T-helper 9 cell (primary cell): ENCODE results near the gene PLAGL2.

Experiments used
- DNase-seq: peaks from one replicate; pipeline ENCODE4 v3.0.0-alpha.2; 2020

The PLAGL2 gene

DNA sequence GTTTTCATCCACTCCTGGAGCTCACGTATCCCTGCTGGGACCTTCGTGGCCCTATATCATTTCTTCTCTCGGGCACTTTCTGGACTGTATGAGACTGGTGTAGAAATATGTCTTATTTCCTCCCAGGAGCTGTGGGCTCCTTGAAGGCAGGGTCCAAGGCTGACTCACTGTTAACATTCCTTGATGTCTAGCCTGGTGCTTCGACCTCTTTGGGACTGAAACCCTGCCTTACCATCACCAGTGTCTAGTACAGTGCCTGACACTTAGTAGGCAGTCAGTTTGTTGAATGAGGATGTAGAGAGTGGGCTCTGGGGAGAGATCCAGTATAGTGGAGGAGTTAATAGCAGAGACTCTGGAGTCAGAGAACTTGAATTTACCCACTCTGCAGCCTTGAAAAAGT is 23.7 kb upstream of the PLAGL2 start:
- DNase-seq = no peak

DNA sequence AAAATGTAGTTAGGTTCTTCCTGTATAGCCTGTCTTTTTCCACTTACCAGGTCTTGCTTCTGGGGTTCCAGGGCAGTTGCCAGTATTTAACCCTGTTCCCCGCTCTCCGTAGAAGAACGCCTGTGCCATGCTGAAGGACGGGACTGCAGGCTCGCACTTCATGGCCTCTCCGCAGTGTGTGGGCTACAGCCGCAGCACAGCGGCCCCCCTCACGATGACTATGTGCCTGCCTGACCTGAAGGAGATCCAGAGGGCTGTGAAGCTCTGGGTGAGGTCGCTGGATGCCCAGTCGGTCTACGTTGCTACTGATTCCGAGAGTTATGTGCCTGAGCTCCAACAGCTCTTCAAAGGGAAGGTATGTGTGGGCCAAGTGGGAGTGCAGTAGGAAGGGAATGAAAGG is 23.2 kb upstream of the PLAGL2 start:
- no peak for DNase-seq

DNA sequence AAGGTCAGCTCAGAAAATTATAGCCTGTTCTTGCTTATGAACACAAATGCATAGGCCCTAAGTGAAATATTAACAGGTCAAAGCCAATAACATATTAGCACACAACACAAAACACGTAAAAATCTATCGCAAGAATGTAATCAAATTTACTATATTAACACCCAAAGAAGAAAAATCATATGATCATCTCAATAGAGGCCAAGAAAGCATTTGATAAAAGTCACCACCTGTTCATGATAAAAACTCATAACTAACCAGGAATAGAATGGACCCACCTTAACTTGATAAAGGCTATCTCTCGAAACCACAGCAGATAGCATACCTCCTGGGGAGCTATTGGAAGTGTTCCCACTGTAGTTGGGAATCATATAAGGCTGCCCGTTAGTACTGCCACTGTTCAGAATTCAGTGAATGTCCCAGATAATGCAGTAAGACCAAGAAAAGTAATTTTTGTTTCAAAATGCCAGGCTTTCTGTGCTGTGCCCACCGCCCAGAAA is 21.8 kb upstream of the PLAGL2 start:
- no peak for DNase-seq

DNA sequence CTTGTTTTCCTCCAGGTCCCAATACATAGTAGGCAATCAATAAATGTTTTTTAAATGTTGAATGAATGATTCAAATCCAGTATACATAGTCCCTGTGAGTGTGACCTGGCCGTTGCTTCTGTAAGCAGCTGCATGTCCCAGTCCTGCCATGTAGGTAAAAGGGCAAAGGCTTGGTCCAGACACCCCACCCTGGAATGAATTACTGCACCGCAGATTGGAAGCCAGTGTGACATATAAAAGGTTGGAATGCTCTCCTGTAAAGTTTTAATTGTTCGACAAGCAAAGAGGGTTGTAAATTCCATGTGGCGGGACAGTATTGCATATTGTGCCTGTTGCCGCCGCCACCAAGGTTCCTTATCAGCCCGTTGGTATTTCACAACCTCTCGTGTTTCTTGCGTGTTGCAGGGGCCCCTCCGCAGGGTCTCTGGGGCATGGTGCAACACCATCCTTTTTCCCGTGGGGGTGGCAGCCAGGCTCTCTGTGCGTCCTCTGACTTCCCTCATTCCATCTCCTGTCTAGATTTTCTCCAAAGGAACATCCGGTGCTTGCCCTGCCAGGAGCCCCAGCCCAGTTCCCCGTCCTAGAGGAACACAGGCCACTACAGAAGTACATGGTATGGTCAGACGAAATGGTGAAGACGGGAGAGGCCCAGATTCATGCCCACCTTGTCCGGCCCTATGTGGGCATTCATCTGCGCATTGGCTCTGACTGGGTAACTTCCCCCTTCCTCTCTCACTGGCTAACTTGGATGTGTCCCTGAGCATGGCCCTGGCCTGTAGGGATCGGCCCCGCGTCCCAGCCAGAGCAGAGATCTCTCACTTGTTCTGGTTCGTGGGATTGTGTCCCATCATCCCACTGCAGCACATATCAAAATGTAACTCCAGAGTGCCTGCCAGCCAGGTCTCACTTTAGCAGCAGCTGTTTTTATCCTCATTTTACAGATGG is 20.5 kb upstream of the PLAGL2 start:
- DNase-seq = no peak

DNA sequence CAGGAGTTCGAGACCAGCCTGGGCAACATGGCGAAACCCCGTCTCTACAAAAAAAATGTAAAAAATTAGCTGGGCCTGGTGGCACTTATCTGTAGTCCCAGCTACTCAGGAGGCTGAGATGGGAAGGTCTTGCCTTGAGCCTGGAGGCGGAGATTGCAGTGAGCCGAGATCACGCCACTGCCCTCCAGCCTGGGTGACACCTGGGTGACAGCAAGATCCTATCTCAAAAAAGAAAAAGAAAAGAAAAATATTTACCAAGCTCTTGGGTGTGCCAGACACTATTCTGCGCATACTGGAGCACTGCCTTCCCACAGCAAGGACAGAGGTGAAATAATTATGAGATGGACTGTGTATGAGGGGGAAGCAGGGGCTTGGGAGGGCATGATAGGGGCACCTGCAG is 19.8 kb upstream of the PLAGL2 start:
- no peak for DNase-seq

DNA sequence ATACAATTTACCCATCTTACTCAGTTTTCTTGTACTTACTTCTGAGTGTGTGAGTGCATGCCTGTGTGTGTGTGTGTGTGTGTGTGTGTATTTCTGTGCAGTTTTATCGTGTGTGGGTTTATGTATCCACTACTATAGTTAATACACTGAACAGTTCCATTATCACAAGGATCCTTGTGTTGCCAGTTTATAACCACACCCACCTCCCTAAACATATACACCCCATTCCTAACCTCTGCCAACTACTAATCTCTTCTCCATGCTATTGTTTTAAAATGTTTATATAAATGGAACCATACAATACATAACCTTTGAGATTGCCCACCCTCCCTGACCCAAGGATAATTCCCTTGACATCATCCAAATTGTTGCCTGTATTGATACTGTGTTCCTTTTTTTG is 18.8 kb upstream of the PLAGL2 start:
- DNase-seq = no peak

DNA sequence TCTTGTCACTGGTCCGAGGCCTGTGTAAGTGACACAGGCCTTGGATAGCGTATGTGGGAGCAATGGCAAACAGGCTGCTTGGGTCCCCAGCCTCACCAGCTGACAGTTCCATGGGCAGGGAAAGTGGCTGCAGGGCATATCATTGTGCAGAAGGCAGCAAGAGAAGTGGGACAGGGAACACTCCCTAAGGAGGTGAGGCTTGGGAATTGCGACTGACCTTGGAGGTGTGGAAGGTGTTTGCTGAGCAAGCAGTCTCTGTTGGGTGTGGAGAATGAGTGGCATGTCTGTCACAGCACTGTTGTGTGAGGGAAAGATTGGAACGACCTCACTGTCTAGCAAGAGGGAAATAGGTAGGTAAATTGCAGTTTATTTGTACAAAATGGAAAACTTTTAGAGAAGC is 16.9 kb upstream of the PLAGL2 start:
- DNase-seq = no peak

DNA sequence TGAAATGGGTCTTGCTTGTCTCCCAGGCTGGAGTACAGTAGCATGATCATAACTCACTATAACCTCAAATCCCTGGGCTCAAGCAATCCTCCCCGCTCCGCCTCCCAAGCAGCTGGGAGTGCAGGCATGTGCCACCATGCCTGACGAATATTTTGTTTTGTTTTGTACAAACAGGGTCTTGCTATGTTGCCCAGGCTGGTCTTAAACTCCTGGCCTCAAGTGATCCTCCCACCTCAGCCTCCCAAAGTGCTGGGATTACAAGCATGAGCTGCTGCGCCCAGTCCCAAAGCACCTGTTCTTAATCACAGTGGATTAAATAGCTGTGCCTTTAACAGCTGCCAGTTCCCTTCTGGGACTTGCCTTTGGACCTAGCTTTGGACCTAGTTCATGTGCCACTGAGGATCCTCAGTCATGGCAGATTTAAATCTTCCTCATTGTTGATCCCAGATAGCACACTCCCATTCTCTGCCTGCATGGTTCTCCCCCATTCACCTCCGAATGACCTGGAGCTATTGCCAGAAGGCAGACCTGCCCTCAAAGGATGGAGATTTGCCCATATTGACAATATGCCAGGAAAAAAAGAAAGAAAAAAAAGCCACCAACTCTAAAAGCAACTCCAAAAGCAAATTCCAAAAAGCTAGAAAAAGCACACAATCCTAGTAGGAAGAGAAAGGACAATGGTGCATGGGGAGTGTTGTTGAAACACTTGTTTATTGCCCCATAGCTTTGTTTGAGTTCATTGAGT is 10.8 kb upstream of the PLAGL2 start:
- no peak for DNase-seq

DNA sequence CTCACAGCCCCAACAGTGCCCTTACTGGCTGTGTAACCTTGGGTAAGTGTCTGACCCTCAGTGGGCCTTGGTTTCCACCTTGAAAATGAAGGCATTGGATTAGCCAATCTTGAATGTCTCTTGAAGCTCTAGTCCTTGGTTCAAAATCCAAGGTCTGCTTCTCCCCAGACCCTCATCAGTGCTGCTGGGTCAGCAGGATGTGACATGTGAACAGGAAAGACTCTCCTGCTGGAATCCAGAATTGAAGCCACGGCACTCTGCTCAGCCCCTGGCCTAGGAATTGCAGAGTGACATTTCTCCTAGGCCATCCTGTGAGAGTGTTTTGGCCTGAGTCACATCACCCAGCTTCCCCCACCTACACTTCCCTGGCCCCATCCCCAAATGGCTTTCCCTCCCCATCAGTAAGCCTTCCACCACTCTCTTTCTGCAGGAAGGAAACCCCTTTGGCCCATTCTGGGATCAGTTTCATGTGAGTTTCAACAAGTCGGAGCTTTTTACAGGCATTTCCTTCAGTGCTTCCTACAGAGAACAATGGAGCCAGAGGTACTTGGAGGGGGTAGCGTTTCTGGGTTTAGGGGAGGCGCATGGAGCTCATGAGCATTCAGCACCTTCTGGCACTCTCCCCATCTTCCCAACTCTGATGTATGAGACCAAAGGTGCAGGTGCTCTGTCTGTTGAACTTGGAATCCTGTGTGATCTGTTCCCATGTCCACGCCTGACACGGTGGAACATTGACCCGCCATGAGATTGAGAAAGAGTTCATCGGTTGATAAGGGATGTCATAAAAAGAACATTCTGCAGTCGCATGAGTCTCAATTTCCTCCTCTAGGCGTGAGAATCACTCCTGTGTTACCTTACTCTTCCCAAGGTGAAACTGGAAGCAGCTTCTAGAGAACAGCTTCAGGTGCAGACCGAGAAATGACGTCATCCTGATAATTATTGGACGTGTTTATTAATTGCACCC is 8.9 kb upstream of the PLAGL2 start:
- DNase-seq = no peak

DNA sequence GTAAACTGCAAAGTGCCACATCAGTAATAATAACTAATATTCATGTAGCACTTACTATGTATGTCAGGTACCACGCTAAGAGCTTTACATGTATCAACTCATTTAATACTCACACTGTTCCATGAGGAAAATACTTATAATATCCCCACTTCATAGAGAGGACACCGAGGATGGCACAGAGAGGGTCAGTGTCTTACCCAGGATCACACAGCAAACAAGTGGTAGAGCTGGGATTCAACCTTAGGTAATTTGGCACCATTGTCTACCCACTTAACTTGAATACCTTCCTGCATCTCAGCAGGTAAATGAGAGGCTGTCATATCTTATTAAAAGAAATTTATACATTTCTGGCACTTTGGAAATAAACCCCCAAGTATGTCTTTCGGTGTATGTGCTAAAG is 8.2 kb upstream of the PLAGL2 start:
- DNase-seq = no peak

DNA sequence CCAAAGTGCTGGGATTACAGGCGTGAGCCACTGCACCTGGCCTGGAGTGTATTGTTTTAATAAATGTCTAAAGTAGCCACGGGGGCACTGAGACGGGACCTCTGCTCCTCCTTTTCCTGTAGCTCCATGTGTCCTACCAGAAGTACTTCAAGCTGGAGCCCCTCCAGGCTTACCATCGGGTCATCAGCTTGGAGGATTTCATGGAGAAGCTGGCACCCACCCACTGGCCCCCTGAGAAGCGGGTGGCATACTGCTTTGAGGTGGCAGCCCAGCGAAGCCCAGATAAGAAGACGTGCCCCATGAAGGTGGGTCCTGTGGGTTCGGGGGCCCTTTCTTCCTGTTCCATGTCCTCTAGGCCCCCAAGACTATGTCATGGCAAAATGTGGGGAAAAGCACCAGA is 7.6 kb upstream of the PLAGL2 start:
- no peak for DNase-seq

DNA sequence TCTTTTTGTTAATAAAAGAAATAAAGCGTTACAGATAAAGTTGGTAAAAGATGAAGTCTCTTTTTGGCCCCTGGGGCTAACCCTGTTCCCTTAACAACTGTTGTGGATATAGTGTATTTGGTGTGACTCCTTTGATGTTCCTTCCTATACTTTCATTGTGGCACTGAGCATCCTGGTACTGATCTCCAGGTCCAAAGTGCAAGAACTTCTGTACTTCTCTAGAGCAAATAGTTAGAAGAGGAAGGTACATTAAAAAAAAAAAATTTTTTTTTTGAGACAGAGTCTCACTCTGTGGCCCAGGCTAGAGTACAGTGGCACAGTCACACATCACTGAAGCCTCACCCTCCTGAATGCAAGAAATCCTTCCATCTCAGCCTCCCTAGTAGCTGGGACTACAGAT is 6.3 kb upstream of the PLAGL2 start:
- no peak for DNase-seq

DNA sequence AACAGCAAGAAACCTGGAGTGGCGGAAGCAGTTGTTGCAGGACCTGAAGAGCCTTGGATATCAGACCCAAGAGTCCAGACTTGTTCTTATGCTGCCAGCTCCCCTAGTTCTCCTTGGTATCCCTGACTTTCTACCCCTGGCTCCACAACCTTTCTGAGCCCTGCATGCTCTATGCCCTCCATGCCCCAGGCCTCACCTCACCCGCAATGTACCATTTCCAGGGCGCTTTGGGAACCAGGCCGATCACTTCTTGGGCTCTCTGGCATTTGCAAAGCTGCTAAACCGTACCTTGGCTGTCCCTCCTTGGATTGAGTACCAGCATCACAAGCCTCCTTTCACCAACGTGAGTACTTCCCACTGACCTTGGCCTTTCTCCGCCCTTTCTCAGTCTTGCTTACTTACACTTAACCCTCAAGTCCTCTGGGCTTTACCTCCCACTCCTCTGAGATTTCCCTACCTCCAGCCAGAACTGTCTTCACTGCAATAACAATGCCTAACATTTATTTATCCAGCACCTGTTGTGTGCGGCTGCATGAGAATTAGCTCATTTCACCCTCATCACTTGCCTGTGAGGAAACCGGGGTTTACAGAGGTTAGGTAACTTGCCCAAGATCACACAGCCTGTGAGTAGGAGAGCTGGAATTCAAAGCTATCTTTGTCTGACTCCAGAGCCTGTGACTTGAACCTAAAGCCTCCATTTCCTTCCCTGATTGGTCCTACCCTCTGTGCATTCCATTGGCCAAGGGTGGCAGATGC is 2.5 kb upstream of the PLAGL2 start:
- DNase-seq = no peak

DNA sequence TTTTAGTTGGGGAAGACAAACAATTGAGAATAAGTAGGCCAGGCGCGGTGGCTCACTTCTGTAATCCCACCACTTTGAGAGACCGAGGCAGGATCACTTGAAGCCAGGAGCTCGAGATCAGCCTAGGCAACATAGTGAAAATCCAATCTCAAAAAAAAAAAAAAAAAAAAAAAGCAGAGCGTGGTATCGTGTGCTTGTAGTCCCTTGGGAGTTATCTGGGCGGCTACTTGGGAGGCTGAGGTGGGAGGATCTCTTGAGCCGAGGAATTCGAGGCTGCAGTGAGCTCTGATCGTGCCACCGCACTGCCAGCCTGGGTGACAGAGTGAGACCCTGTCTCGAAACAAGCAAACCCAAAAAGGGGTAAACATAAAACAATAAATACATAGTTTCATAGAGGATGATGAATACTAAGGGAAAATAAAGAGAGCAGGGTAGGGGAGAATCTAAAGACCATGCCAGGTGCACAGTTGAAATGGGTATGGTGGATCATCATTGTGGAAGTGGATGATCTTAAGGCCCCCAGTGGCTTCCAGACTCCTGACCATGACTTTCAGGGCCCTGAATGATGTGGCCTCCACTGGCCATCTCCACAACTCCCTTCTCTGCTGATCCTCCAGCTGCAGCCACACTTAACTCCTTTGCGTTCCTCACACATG is 1.1 kb upstream of the PLAGL2 start:
- DNase-seq = no peak

DNA sequence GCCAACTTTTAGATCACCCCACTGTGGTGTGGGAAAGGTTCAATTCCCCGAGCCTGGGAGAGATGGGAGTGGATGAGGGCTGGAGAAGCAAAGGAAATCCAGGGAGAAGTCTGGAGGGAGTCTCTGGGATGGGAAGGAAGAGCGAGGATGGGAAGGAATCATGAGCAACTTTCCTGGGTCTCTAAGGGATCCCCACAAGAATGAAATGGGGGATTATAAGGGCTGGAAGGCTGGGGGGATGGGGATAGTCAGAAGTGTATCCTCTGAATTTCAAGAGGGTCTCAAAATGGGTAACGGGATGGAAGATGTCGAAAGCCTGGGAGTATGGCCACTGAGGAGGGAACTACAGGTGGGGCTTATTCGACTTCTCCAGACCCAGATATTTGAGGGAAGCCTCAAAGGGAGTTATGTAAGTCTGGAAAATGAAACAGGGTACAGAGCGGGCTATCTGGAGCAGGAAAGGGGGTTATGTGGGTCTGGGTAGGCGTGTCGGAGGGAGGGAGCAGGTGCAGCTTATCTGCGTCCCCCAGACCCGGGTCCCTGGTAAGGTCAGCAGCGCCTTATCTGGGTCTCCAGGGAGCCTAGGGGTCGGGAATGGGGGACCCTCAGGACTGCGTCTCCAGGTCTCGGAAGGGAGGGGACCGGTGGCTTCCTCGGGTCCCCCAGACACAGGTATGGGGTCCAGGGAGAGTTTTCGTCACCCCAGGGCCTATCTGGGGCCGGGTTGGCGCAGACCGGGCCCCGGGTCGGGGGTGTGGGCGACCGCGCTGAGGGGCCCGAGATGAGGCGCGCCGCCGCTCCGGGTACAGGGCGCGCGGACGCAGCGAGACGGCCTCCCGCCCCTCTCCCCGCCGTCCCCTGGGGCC is 550 bp downstream of the PLAGL2 start:
- peak; percentile 5 for DNase-seq

DNA sequence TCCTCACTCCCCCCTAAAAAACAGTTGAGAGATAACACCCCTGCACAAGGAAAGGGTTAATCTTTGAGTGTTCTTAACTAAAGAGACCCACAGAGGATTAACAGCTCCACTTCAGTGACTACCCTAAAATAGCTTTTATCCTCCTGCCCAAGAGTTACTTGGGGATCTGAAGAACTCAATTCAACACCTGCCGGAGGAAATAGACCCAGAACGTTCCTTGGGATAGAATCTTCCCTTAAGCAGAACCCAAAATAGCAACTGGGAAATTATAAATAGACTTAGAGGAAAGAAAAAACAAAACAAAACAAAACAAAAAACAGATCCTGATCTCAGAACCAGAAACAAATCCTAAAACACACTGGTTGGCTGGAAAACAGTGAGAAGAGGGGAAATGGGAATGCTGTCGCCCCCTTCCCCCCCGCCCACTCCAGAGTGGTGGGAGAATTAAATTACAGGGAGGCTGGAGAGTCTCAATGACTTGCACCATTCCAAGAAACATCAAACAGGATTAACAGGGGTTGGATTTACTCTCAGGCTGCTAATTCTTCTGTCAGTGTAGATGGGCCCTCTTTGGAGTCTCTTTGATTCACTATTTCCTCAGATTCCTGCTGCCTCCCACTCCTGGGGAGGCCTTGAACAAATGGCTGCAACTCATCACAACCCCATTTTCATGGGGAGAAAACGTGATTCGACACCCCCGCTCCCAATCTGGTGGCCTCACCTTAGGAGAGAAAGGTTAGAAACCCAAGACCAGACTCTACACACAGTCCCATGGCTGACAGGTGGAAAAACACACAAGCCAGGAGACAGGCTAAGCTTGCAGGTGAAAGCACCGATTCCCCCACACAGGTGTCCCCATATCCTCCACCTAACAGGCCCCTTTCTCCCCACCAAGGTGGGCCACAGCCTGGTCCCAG is 1.4 kb downstream of the PLAGL2 start:
- no peak for DNase-seq

DNA sequence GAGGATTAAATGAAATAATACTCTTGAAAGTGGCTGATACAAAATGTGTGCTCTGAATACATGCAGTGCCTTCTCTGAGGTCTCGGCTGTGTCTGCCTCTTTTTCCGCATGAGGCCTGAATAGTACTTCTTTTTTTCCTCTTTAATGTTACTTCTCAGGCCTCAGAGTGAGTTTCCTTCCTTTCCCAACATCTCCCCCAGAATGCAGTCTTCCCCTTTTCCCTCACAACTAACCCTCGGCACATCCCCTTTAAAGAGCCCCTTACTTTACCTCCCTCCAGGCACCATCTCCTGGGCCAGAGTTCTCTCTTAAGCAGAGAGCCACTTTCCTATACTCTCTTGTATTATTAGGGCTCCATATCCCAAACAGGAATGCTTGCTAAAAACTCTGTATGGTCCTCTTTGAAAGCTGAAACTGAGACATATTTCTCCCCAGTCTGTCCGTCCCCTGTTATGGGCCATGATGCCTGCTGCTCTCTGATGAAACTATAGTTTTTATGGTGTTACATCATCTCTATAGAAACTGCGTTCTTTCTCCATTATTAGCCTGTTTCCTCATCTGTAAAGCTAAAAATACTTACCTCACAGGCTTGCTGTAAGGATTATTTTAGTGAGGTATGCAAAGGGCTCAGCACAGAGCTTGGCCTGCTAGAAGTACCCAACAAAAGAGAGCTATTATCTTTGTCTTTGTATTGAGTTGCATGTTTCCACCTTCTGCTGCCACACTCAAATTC is 2.3 kb downstream of the PLAGL2 start:
- DNase-seq = no peak
